ENCODE results near the gene IL10. TPM values are rescaled to one million over a fixed set of nuclear protein-coding genes. Genes with fewer than 3 reads are reported as not detected.

The IL10 gene
- total RNA-seq (1 to 10 TPM; 2.4 to 3.4 TPM), polyA plus RNA-seq (10 to 100 TPM in 1 of 2 donors, under 1 TPM in 1; 0.37 to 37.3 TPM)
- long read RNA-seq, donor 1, result 0 reads
- long read RNA-seq, donor 2, result 0 reads
- long read RNA-seq, donor 3, result 0 reads
- long read RNA-seq, donor 4, result 0 reads
- long read RNA-seq, donor 5, result 0 reads

DNA sequence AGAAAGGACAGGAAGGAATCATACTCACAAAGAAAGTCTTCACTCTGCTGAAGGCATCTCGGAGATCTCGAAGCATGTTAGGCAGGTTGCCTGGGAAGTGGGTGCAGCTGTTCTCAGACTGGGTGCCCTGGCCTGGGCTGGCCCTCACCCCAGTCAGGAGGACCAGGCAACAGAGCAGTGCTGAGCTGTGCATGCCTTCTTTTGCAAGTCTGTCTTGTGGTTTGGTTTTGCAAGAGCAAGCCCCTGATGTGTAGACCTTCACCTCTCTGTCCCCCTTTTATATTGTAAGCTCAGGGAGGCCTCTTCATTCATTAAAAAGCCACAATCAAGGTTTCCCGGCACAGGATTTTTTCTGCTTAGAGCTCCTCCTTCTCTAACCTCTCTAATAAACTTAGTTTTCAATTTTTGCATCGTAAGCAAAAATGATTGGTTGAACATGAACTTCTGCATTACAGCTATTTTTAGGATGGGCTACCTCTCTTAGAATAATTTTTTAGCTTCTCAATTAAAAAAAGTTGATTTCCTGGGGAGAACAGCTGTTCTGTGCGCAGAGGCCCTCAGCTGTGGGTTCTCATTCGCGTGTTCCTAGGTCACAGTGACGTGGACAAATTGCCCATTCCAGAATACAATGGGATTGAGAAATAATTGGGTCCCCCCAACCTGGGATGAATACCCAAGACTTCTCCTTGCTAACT, at the start of gene IL10:
Gene IL10 (minus strand): TSS at position 252 of the 695 bp plus-strand sequence. CDS start 59 bp downstream, at position 193.
- ATAC-seq (ENCODE audit: insufficient read depth, low FRiP score), result peak; percentile 27

DNA sequence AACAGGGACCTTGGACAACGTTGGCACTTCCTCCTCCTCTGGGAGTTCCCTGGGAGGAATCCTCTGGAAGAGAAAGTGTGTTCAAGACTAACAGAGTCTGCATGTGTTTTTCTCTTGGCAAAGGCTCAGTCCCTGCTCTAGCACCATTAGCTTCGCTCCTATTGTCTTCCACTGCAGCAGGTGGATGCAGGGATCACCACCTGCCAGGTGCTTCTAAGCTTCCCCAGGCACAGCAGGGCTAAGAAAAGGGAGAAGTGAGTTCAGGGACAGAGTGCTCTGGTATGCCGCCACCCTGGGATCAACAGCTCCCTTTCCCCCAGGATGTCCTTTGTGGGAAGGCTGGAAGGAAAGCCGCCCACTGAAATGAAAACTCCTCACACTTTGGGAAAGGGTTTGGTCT, 49.2 kb upstream of the IL10 start:
- ATAC-seq (ENCODE audit: insufficient read depth, low FRiP score), result no peak
- WGBS, 2 donors, result 78 to 84% methylated on average over 4 of the region's 4 CpGs

More for the DNA sequence above, at the start of gene IL10:
- WGBS, 2 donors, result 41 to 65% methylated on average over 8 of the region's 8 CpGs
- no peak for DNase-seq
- Histone ChIP-seq H3K27ac (ENCODE audit: low read depth in 1 of 2, low read length in 1 of 2) (no peak within 1 kb of the TSS), H3K4me1 (ENCODE audit: control insufficient read depth in 5 of 5, insufficient read depth in 5 of 5, low read length in 5 of 5) (no peaks in the 10 kb centered on the region), H3K9ac (ENCODE audit: insufficient read depth in 1 of 2, low read length in 2 of 2) (no peak within 1 kb of the TSS), H3K4me3 (no peak within 1 kb of the TSS), H3K27me3 (ENCODE audit: control insufficient read depth in 3 of 3, insufficient read depth in 3 of 3, low read length in 2 of 3) (no peaks in the 10 kb centered on the region), H3K36me3 (ENCODE audit: control insufficient read depth in 4 of 4, insufficient read depth in 4 of 4, low read length in 4 of 4) (no peaks in the 10 kb centered on the region), H3K9me3 (ENCODE audit: control insufficient read depth in 4 of 4, insufficient read depth in 3 of 4, low read length in 3 of 4) (no peaks in the 10 kb centered on the region)
- TF ChIP-seq, protein P1, sequence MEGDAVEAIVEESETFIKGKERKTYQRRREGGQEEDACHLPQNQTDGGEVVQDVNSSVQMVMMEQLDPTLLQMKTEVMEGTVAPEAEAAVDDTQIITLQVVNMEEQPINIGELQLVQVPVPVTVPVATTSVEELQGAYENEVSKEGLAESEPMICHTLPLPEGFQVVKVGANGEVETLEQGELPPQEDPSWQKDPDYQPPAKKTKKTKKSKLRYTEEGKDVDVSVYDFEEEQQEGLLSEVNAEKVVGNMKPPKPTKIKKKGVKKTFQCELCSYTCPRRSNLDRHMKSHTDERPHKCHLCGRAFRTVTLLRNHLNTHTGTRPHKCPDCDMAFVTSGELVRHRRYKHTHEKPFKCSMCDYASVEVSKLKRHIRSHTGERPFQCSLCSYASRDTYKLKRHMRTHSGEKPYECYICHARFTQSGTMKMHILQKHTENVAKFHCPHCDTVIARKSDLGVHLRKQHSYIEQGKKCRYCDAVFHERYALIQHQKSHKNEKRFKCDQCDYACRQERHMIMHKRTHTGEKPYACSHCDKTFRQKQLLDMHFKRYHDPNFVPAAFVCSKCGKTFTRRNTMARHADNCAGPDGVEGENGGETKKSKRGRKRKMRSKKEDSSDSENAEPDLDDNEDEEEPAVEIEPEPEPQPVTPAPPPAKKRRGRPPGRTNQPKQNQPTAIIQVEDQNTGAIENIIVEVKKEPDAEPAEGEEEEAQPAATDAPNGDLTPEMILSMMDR (IDR thresholded peaks at IDR 0.05; ENCODE audit: control extremely low read depth, extremely low read depth), result no peak

DNA sequence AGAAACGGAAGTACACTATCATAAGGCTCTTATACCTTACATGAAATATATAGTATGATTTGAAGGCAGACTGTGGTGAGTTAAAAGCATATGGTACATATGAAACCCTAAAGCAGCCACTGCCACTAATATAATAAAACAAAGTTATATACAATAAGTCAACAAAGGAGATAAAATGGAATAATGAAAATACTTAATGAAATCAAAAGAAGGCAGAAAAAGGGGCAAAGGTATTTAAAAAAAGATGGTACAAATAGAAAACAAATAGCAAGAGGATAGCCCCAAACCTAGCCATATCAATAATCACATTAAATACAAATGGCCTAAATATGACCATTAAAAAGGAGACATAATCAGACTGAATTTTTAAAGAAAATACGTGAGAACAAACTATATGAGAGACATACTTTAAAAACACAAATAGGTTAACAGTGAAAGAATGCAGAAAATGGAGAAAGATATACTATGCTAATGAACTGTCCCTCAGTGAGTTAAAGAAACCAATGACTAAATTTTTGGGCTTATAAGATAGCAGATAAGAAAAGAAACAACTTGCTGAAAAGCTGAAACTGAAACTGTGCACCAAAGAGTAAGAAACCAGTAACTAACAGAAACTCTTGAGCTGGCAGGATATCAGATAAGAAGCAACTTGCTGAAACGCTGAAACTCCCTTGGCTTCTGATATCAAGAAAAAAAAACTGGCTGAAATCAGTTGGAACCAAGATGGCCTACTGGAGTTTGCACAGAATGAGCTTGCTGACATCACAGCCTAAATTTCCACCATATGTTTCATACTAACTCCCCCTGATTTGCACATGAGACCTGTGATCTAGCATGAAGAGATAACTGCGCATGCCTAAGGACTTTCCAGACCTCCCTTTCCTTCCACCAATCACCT, 44.3 kb upstream of the IL10 start:
- Histone ChIP-seq H3K27ac (ENCODE audit: low read depth in 1 of 2, low read length in 1 of 2) (no peak overlapping the region), H3K36me3 (ENCODE audit: control insufficient read depth in 4 of 4, insufficient read depth in 4 of 4, low read length in 4 of 4) (no peaks in the 10 kb centered on the region), H3K9me3 (ENCODE audit: control insufficient read depth in 4 of 4, insufficient read depth in 3 of 4, low read length in 3 of 4) (peaks cover 0 to 6% (median 3%) of the 10 kb centered on the region in 4 donors), H3K9ac (ENCODE audit: insufficient read depth in 1 of 2, low read length in 2 of 2) (no peak overlapping the region), H3K27me3 (ENCODE audit: control insufficient read depth in 3 of 3, insufficient read depth in 3 of 3, low read length in 2 of 3) (no peaks in the 10 kb centered on the region), H3K4me1 (ENCODE audit: control insufficient read depth in 5 of 5, insufficient read depth in 5 of 5, low read length in 5 of 5) (peaks cover 0 to 13% (median 0%) of the 10 kb centered on the region in 5 donors), H3K4me3 (no peak overlapping the region)
- DNase-seq, result peak in 2 of 3 donors; percentile 54 to 69
- TF ChIP-seq, protein P1 (IDR thresholded peaks at IDR 0.05; ENCODE audit: control extremely low read depth, extremely low read depth), result no peak
- WGBS, 2 donors, result 70 to 72% methylated on average over 4 of the region's 4 CpGs
- ATAC-seq (ENCODE audit: insufficient read depth, low FRiP score), result no peak

More for the DNA sequence above, 49.2 kb upstream of the IL10 start:
- H3K9ac ChIP-seq (ENCODE audit: insufficient read depth in 1 of 2, low read length in 2 of 2), result no peak overlapping the region
- no peaks in the 10 kb centered on the region for H3K36me3 ChIP-seq (ENCODE audit: control insufficient read depth in 4 of 4, insufficient read depth in 4 of 4, low read length in 4 of 4)
- TF ChIP-seq, protein P1 (IDR thresholded peaks at IDR 0.05; ENCODE audit: control extremely low read depth, extremely low read depth), result no peak
- no peak overlapping the region for H3K4me3 ChIP-seq
- no peaks in the 10 kb centered on the region for H3K27me3 ChIP-seq (ENCODE audit: control insufficient read depth in 3 of 3, insufficient read depth in 3 of 3, low read length in 2 of 3)
- H3K9me3 ChIP-seq (ENCODE audit: control insufficient read depth in 4 of 4, insufficient read depth in 3 of 4, low read length in 3 of 4), result no peaks in the 10 kb centered on the region
- no peak overlapping the region for H3K27ac ChIP-seq (ENCODE audit: low read depth in 1 of 2, low read length in 1 of 2)
- peaks cover 0 to 13% (median 2%) of the 10 kb centered on the region in 5 donors for H3K4me1 ChIP-seq (ENCODE audit: control insufficient read depth in 5 of 5, insufficient read depth in 5 of 5, low read length in 5 of 5)
- DNase-seq, result no peak

Data from lung (tissue), 16 donors.